Endothelial cell of umbilical vein (primary cell): ENCODE data around the gene CCDC12. TPM values are rescaled to one million over a fixed set of nuclear protein-coding genes. Genes with fewer than 3 reads are reported as not detected.

Source experiments
- BruUV-seq: library from RNA; stranded (reverse); fragments of 400-500 nt; replicated peaks from 2 replicates; lab custom pipeline; 2021; lab: Mats Ljungman, UMichigan
- CTCF ChIA-PET: fragments of 300-600, 350-600 bp; sonication (Branson Sonifier 250); formaldehyde crosslinking; loops from one replicate; lab custom pipeline; 2021; ENCODE audit warnings: antibody characterized with exemption, inconsistent platforms; lab: Charles Lee
- POLR2A ChIA-PET: fragments of 300-600, 350-600 bp; sonication (Branson Sonifier 250); formaldehyde crosslinking; loops from one replicate; lab custom pipeline; 2021; ENCODE audit warnings: antibody characterized with exemption, inconsistent platforms; lab: Charles Lee
- DNase-seq: peaks from one replicate; pipeline ENCODE4 v3.0.0-alpha.2; 2011; ENCODE audit warnings: low read depth, low spot score
- FAIRE-seq: peaks from 2 replicates; lab custom pipeline; 2011; peaks lifted over from hg19 to GRCh38; lab: Jason Lieb, UNC
- H2AFZ ChIP-seq: 2 replicates; pipeline ENCODE4 v1.6.0; 2012; ENCODE audit warnings: low read depth, low read length, control low read depth, inconsistent platforms
- H3K27ac ChIP-seq: 2 replicates; pipeline ENCODE4 v1.5.1; 2011; ENCODE audit warnings: low read depth, mild to moderate bottlenecking, control low read depth, low read length, moderate library complexity; ENCODE audit not compliant: insufficient read depth
- H3K27me3 ChIP-seq, 2 experiments: 2 replicates each; pipeline versions ENCODE4 v1.6.0 to v1.6.1; 2011; ENCODE audit warnings: low read length in 2 of 2, mixed read lengths in 1 of 2; ENCODE audit not compliant: control insufficient read depth in 2 of 2, insufficient read depth in 2 of 2
- H3K36me3 ChIP-seq, 2 experiments: 2 replicates in 1 of 2; 3 replicates in 1 of 2; pipeline ENCODE4 v1.5.1; 2011; ENCODE audit warnings: low read length in 2 of 2, mild to moderate bottlenecking in 1 of 2, moderate library complexity in 1 of 2; ENCODE audit not compliant: control insufficient read depth in 2 of 2, insufficient read depth in 2 of 2; ENCODE audit errors: extremely low read depth in 1 of 2
- H3K4me1 ChIP-seq: 3 replicates; pipeline ENCODE4 v1.5.1; 2011; ENCODE audit warnings: mild to moderate bottlenecking, low read length; ENCODE audit not compliant: control insufficient read depth, insufficient read depth; ENCODE audit errors: extremely low read depth
- H3K4me2 ChIP-seq: 2 replicates; pipeline ENCODE4 v1.6.1; 2011; ENCODE audit warnings: low read length, control low read depth, mixed read lengths; ENCODE audit not compliant: insufficient read depth
- H3K4me3 ChIP-seq, 3 experiments: fragments of 200-600 bp in 1 of 3; sonication (generic), shearing (Covaris generic) in 1 of 3; replicated peaks in 1 of 3; 2 replicates each; pipeline ENCODE4 v1.5.1; 2011 to 2016; ENCODE audit warnings: control low read depth in 3 of 3, low read length in 3 of 3, mild to moderate bottlenecking in 2 of 3, inconsistent platforms in 1 of 3, low read depth in 1 of 3, moderate library complexity in 1 of 3; ENCODE audit not compliant: insufficient read depth in 1 of 3
- H3K79me2 ChIP-seq: 2 replicates; pipeline ENCODE4 v1.6.0; 2012; ENCODE audit warnings: low read length, inconsistent platforms; ENCODE audit not compliant: control insufficient read depth, insufficient read depth
- H3K9ac ChIP-seq: replicated peaks from 2 replicates; pipeline ENCODE3; 2011; ENCODE audit warnings: low read length, control low read depth; ENCODE audit not compliant: insufficient read depth; ENCODE audit errors: extremely low read depth
- H3K9me1 ChIP-seq: replicated peaks from 3 replicates; pipeline ENCODE4 v1.6.0; 2011; ENCODE audit warnings: mild to moderate bottlenecking, low read length; ENCODE audit not compliant: control insufficient read depth, insufficient read depth; ENCODE audit errors: extremely low read depth
- H3K9me3 ChIP-seq: replicated peaks from 2 replicates; pipeline ENCODE4 v1.5.1; 2012; ENCODE audit warnings: low read length, inconsistent platforms; ENCODE audit not compliant: control insufficient read depth, insufficient read depth
- H4K20me1 ChIP-seq: replicated peaks from 2 replicates; pipeline ENCODE3; 2011; ENCODE audit warnings: mild to moderate bottlenecking, low read length; ENCODE audit not compliant: control insufficient read depth, insufficient read depth; ENCODE audit errors: extremely low read depth
- EZH2 ChIP-seq: IDR thresholded peaks from 2 replicates; pipeline ENCODE4 v1.6.1; 2012; ENCODE audit warnings: borderline replicate concordance, low read depth, mild to moderate bottlenecking, moderate library complexity, low read length, inconsistent platforms; ENCODE audit not compliant: severe bottlenecking
- FOS ChIP-seq: IDR thresholded peaks from 2 replicates; pipeline ENCODE4 v1.6.1; 2011; ENCODE audit warnings: mild to moderate bottlenecking, low read length, moderate library complexity, borderline replicate concordance; ENCODE audit not compliant: insufficient read depth
- GATA2 ChIP-seq: IDR thresholded peaks from 2 replicates; pipeline ENCODE4 v1.7.0; 2011; ENCODE audit warnings: low read depth, mild to moderate bottlenecking, moderate library complexity, mixed read lengths, low read length; ENCODE audit not compliant: insufficient read length, insufficient read depth
- JUN ChIP-seq: IDR thresholded peaks from 2 replicates; pipeline ENCODE4 v1.6.1; 2011; ENCODE audit warnings: borderline replicate concordance, low read depth; ENCODE audit not compliant: insufficient read length, insufficient read depth
- MYC ChIP-seq: IDR thresholded peaks from one replicate; pipeline ENCODE4 v1.6.1; 2011; ENCODE audit warnings: mild to moderate bottlenecking, low read depth, low read length
- POLR2A ChIP-seq: IDR thresholded peaks from 2 replicates; pipeline ENCODE4 v1.6.1; 2012; ENCODE audit warnings: low read depth, mild to moderate bottlenecking, control low read depth, low read length
- POLR2AphosphoS5 ChIP-seq: IDR thresholded peaks from 2 replicates; pipeline ENCODE4 v1.6.1; 2012; ENCODE audit warnings: low read depth, mild to moderate bottlenecking, control low read depth, low read length, moderate library complexity; ENCODE audit not compliant: insufficient read depth
- dilution Hi-C: fragments of 300-500 bp; cut with MboI; formaldehyde crosslinking; loops from one replicate; pipeline ENCODE4 v1.15.0; 2019; ENCODE audit warnings: low sequenced_read_pairs; ENCODE audit not compliant: extremely low pct_ligation_motif_present
- intact Hi-C: fragments of 100-400 bp; cut with micrococcal nuclease; formaldehyde crosslinking; loops from one replicate; pipeline ENCODE4 v1.10.0; 2022
- polyA plus RNA-seq, 4 experiments: library from polyadenylated mRNA; depleted of rRNA in 3 of 4; stranded (reverse) in 3 of 4; unstranded in 1 of 4; fragments of >200 nt; gene quantifications; 2 replicates each; pipeline versions ENCODE4 v1.2.1 to v1.2.3, GENCODE V29; 2011 to 2012; ENCODE audit warnings: missing spikeins in 1 of 4
- total RNA-seq: library from RNA; stranded (reverse); gene quantifications from 2 replicates; pipeline ENCODE4 v1.2.3, GENCODE V29; 2021
- TF ChIP-seq, protein P1 (sequence below): IDR thresholded peaks from 2 replicates; pipeline ENCODE4 v1.6.1; 2011; ENCODE audit not compliant: insufficient read depth, insufficient read length
- TF ChIP-seq, protein P2 (sequence below), 2 donors: IDR thresholded peaks; 1 replicate in 1 of 2; 2 replicates in 1 of 2; pipeline ENCODE4 v1.5.1; 2011; ENCODE audit warnings: low read length in 2 of 2, mild to moderate bottlenecking in 2 of 2, moderate library complexity in 2 of 2, control low read depth in 1 of 2, inconsistent platforms in 1 of 2, low read depth in 1 of 2; ENCODE audit not compliant: insufficient read depth in 1 of 2; ENCODE audit errors: extremely low read depth in 1 of 2

CCDC12 gene
- total and polyA plus RNA-seq, 2 donors (not counting 3 experiments of a cell fraction or from before 2014, with no cell fraction given), result 35.1 to 50.5 TPM

DNA sequence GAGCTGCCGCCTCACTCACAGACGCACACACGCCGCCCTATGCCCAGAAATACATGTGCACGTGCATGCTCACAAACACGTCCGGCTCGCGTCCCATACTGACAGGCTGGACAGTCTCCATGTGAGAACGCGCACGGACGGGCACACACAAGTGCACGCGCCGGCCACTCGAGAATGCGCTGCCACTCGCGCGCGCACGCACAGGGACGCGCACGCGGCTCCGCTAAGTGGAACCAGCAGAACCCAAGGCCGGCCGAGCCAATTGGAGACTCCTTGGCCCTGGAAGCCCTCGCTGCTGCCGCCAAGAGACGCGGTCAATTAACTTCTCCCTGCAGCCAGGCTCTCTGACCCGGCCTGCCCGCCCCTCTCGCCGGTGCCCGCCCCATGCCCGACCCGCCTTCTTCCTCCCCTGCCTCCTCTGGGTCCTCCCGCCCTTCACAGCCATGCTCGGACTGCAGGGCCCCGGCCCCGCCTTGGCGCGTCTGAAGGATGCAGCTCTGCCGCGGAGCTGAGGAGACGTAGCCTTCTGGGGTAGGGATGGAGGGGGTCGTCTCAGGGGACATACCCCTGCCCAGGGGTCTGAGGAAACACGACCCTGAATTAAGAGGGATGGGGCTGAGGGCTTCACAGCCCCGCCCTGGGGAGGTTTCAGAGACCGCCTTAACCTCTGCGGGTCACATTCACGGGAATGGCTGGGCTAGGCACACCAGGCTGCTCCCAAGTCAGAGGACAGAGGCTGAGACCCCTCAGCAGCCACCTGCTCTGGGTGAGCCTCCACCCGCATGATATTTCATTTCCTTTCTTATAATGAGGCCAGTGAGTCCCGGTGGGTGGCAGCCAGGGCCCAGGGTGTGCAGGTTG is 84.0 kb downstream of the CCDC12 start:
- Histone ChIP-seq H3K9ac (no peak overlapping the region), H3K4me1 (peaks cover 6% of the 10 kb centered on the region), H3K9me3 (no peaks in the 10 kb centered on the region), H3K4me2 (peak overlapping the region; percentile 51), H3K4me3 (peak overlapping the region in 1 of 3 experiments; percentile 33), H3K9me1 (no peaks in the 10 kb centered on the region), H4K20me1 (no peaks in the 10 kb centered on the region), H2AFZ (peak overlapping the region; percentile 15), H3K27ac (no peak overlapping the region), H3K79me2 (no peaks in the 10 kb centered on the region), H3K27me3 (no peaks in the 10 kb centered on the region), H3K36me3 (no peaks in the 10 kb centered on the region)
- intact Hi-C loops (loop anchor here (1.0 to 10.0 kb wide), 3 partner anchors 10 to 408 kb away; no protein-coding TSS in a partner anchor), dilution Hi-C loops (no loop called here)
- no TSS peak for BruUV-seq
- TF ChIP-seq JUN, result no peak
- TF ChIP-seq MYC, result peak; percentile 25
- TF ChIP-seq, protein P1, sequence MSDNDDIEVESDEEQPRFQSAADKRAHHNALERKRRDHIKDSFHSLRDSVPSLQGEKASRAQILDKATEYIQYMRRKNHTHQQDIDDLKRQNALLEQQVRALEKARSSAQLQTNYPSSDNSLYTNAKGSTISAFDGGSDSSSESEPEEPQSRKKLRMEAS, result peak; percentile 38
- ChIA-PET CTCF (interaction anchor here (1.1 to 4.4 kb wide), 8 partner anchors 7 to 187 kb away, joined by 3 to 31 read pairs (median 6); partner anchors contain the start of gene PTH1R), POLR2A (no interaction called here)
- FAIRE-seq (peak; percentile 96), DNase-seq (peak; percentile 74)

DNA sequence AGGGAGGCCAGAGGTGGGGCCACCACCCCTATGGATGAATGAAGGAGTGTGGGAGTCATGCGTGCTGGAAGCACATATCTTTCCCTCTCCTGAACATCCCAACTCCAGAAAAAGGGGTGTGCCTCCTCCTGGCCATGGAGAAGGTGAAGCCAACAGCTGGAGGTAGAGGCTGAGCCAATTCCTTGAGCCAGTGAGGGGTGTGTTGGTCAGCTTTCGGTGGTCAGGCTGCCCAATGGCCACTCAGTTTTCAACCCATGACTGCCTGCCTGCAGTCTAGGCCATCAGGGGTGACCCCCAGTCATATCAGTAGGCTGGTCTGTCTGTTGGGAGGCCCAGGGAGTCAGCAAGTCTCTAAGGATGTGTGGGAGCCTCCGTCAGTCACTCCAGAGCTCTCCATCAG is 85.4 kb downstream of the CCDC12 start:
- no peaks in the 10 kb centered on the region for H4K20me1 ChIP-seq
- no peaks in the 10 kb centered on the region for H3K9me1 ChIP-seq
- H2AFZ ChIP-seq, result no peak overlapping the region
- H3K9ac ChIP-seq, result no peak overlapping the region
- H3K4me3 ChIP-seq, result no peak overlapping the region
- intact Hi-C loops, result loop anchor here (10.0 kb wide), 1 partner anchor 406 kb away; no protein-coding TSS in a partner anchor
- peaks cover 0 to 2% of the 10 kb centered on the region in 2 experiments for H3K27me3 ChIP-seq
- BruUV-seq, result no TSS peak
- ChIA-PET CTCF (interaction anchor here (0.9 to 2.8 kb wide), 6 partner anchors 18 to 185 kb away, joined by 3 to 8 read pairs (median 4); no protein-coding TSS in a partner anchor), POLR2A (no interaction called here)
- H3K4me2 ChIP-seq, result no peak overlapping the region
- no peak for DNase-seq
- no peaks in the 10 kb centered on the region for H3K79me2 ChIP-seq
- no peaks in the 10 kb centered on the region for H3K9me3 ChIP-seq
- TF ChIP-seq MYC (no peak), FOS (no peak), POLR2A (no peak), EZH2 (no peak), POLR2AphosphoS5 (no peak), JUN (no peak), GATA2 (no peak)
- TF ChIP-seq, protein P2, sequence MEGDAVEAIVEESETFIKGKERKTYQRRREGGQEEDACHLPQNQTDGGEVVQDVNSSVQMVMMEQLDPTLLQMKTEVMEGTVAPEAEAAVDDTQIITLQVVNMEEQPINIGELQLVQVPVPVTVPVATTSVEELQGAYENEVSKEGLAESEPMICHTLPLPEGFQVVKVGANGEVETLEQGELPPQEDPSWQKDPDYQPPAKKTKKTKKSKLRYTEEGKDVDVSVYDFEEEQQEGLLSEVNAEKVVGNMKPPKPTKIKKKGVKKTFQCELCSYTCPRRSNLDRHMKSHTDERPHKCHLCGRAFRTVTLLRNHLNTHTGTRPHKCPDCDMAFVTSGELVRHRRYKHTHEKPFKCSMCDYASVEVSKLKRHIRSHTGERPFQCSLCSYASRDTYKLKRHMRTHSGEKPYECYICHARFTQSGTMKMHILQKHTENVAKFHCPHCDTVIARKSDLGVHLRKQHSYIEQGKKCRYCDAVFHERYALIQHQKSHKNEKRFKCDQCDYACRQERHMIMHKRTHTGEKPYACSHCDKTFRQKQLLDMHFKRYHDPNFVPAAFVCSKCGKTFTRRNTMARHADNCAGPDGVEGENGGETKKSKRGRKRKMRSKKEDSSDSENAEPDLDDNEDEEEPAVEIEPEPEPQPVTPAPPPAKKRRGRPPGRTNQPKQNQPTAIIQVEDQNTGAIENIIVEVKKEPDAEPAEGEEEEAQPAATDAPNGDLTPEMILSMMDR (IDR thresholded peaks at IDR 0.05; ENCODE audit: extremely low read depth in 1 of 2, insufficient read depth in 1 of 2, low read depth in 1 of 2, low read length in 2 of 2), result no peak
- TF ChIP-seq, protein P1, result no peak
- no peak for FAIRE-seq
- dilution Hi-C loops, result no loop called here
- no peaks in the 10 kb centered on the region for H3K36me3 ChIP-seq
- no peak overlapping the region for H3K27ac ChIP-seq
- H3K4me1 ChIP-seq, result peaks cover 6% of the 10 kb centered on the region
